ENCODE data around the gene IRX6.

- TF ChIP-seq EZH2 (IDR thresholded peaks at IDR 0.05; ENCODE audit: low read length) (no peak), CTCF (optimal IDR thresholded peaks at IDR 0.05 in 1 of 3, IDR thresholded peaks at IDR 0.05 in 1 of 3, conservative IDR thresholded peaks at IDR 0.05 in 1 of 3; ENCODE audit: extremely low read depth in 1 of 3, insufficient read depth in 2 of 3, low read length in 3 of 3) (no peak)
These were observed 48.9 kb downstream of the IRX6 start for GRCh38 chr16:55372792-55373488.

Data from keratinocyte (primary cell).